HEK293T (cell line): ENCODE data around the gene TBC1D16.

Source experiments
- CTCF ChIA-PET: fragments of 350-600 bp; formaldehyde crosslinking; extraction: SDS; loops from one replicate; lab custom pipeline; 2021; ENCODE audit warnings: antibody characterized with exemption, inconsistent platforms; lab: Yijun Ruan, JAX
- POLR2A ChIA-PET: fragments of 350-600 bp; formaldehyde crosslinking; extraction: SDS; loops from one replicate; lab custom pipeline; 2020; ENCODE audit warnings: antibody characterized with exemption, inconsistent platforms; lab: Yijun Ruan, JAX
- DNase-seq: peaks from one replicate; pipeline ENCODE4 v3.0.0; 2012; ENCODE audit warnings: mixed read lengths; ENCODE audit errors: extremely low spot score
- ARNT ChIP-seq: fragments of 450-650 bp; IDR thresholded peaks from 2 replicates; pipeline ENCODE4 v1.6.1; 2017; ENCODE audit warnings: mild to moderate bottlenecking
- BHLHE40 ChIP-seq: fragments of 450-650 bp; IDR thresholded peaks from 2 replicates; pipeline ENCODE4 v1.6.1; 2016; ENCODE audit warnings: mild to moderate bottlenecking, moderate library complexity, borderline replicate concordance
- CTBP1 ChIP-seq: fragments of 450-650 bp; IDR thresholded peaks from 2 replicates; pipeline ENCODE4 v1.6.1; 2016; ENCODE audit warnings: borderline replicate concordance
- ELF4 ChIP-seq: fragments of 450-650 bp; IDR thresholded peaks from 2 replicates; pipeline ENCODE4 v1.6.1; 2017; ENCODE audit warnings: antibody characterized with exemption
- FOXA1 ChIP-seq: fragments of 450-650 bp; IDR thresholded peaks from 2 replicates; pipeline ENCODE4 v1.6.1; 2016; ENCODE audit warnings: mild to moderate bottlenecking
- FOXK2 ChIP-seq: fragments of 450-650 bp; IDR thresholded peaks from 2 replicates; pipeline ENCODE4 v1.6.1; 2016; ENCODE audit warnings: mild to moderate bottlenecking
- FOXM1 ChIP-seq: fragments of 450-650 bp; IDR thresholded peaks from 2 replicates; pipeline ENCODE4 v1.6.1; 2017; ENCODE audit warnings: mild to moderate bottlenecking, borderline replicate concordance
- HDGF ChIP-seq: fragments of 450-650 bp; IDR thresholded peaks from 2 replicates; pipeline ENCODE4 v1.6.1; 2017; ENCODE audit warnings: antibody characterized with exemption, borderline replicate concordance
- L3MBTL2 ChIP-seq: fragments of 450-650 bp; conservative IDR thresholded peaks from 2 replicates; pipeline ENCODE4 v1.6.1; 2016; ENCODE audit warnings: mild to moderate bottlenecking
- LEF1 ChIP-seq: fragments of 450-650 bp; IDR thresholded peaks from 2 replicates; pipeline ENCODE4 v1.6.1; 2017; ENCODE audit warnings: mild to moderate bottlenecking, borderline replicate concordance
- NFRKB ChIP-seq: fragments of 450-650 bp; IDR thresholded peaks from 2 replicates; pipeline ENCODE4 v1.6.1; 2016; ENCODE audit warnings: mild to moderate bottlenecking, moderate library complexity
- PKNOX1 ChIP-seq: fragments of 450-650 bp; IDR thresholded peaks from 2 replicates; pipeline ENCODE4 v1.6.1; 2016
- SP1 ChIP-seq: fragments of 450-650 bp; IDR thresholded peaks from 2 replicates; pipeline ENCODE4 v1.6.1; 2017
- SUZ12 ChIP-seq: fragments of 450-650 bp; IDR thresholded peaks from 2 replicates; pipeline ENCODE4 v1.6.1; 2016; ENCODE audit warnings: mild to moderate bottlenecking
- TARDBP ChIP-seq: fragments of 450-650 bp; IDR thresholded peaks from 2 replicates; pipeline ENCODE4 v1.6.1; 2016
- ZNF384 ChIP-seq: fragments of 450-650 bp; IDR thresholded peaks from 2 replicates; pipeline ENCODE4 v1.6.1; 2016

The TBC1D16 gene

GRCh38 chr17:80058311-80058955 lies 22.8 kb upstream of the TBC1D16 start:
- TF ChIP-seq L3MBTL2, result no peak
- no peak for TF ChIP-seq NFRKB
- no peak for TF ChIP-seq CTBP1
- no peak for TF ChIP-seq FOXA1
- no peak for TF ChIP-seq SUZ12
- no peak for TF ChIP-seq FOXM1
- no peak for TF ChIP-seq BHLHE40
- TF ChIP-seq SP1, result no peak
- no peak for TF ChIP-seq ARNT
- no peak for TF ChIP-seq PKNOX1
- no peak for TF ChIP-seq FOXK2
- TF ChIP-seq HDGF, result no peak
- no peak for TF ChIP-seq ZNF384
- TF ChIP-seq TARDBP, result no peak
- no peak for DNase-seq
- ChIA-PET CTCF (interaction anchor here (0.6 to 1.7 kb wide), 3 partner anchors 11 to 110 kb away, joined by 3 to 6 read pairs (median 6); partner anchors contain the start of gene GAA), POLR2A (interaction anchor here (0.9 to 1.2 kb wide), 2 partner anchors 10 to 43 kb away, joined by 3 to 4 read pairs; partner anchors contain the start of gene GAA)

GRCh38 chr17:80055597-80055996 lies 19.9 kb upstream of the TBC1D16 start:
- TF ChIP-seq FOXK2 (no peak), NFRKB (no peak), TARDBP (no peak), ELF4 (no peak), ZNF384 (no peak), L3MBTL2 (no peak), FOXA1 (no peak), BHLHE40 (no peak), CTBP1 (no peak), PKNOX1 (no peak), SP1 (no peak), HDGF (no peak), LEF1 (no peak), SUZ12 (no peak), ARNT (no peak), FOXM1 (no peak)
- ChIA-PET CTCF (no interaction called here), POLR2A (no interaction called here)
- DNase-seq, result no peak

GRCh38 chr17:80053102-80053501 lies 17.4 kb upstream of the TBC1D16 start:
- TF ChIP-seq L3MBTL2 (no peak), FOXM1 (no peak), SUZ12 (no peak), ZNF384 (no peak), CTBP1 (no peak), PKNOX1 (no peak), ELF4 (no peak), NFRKB (no peak), LEF1 (no peak), BHLHE40 (no peak)
- ChIA-PET CTCF (no interaction called here), POLR2A (no interaction called here)
- no peak for DNase-seq

GRCh38 chr17:80051681-80052080 lies 16.0 kb upstream of the TBC1D16 start:
- ChIA-PET CTCF (no interaction called here), POLR2A (no interaction called here)
- no peak for DNase-seq
- TF ChIP-seq TARDBP (no peak), SP1 (no peak), L3MBTL2 (no peak), NFRKB (no peak), FOXK2 (no peak), PKNOX1 (no peak), FOXA1 (no peak), SUZ12 (no peak), ARNT (no peak), HDGF (no peak), CTBP1 (no peak), LEF1 (no peak), FOXM1 (no peak), BHLHE40 (no peak), ZNF384 (no peak), ELF4 (no peak)

GRCh38 chr17:80050706-80051105 lies 15.0 kb upstream of the TBC1D16 start:
- DNase-seq, result no peak
- ChIA-PET POLR2A (no interaction called here), CTCF (no interaction called here)
- TF ChIP-seq L3MBTL2 (no peak), FOXK2 (no peak), FOXA1 (no peak)

- ChIA-PET POLR2A (no interaction called here), CTCF (no interaction called here)
- no peak for DNase-seq
- TF ChIP-seq PKNOX1 (no peak), LEF1 (no peak), FOXK2 (no peak), ARNT (no peak), BHLHE40 (no peak), NFRKB (no peak), FOXA1 (no peak), ZNF384 (no peak), HDGF (no peak), FOXM1 (no peak), TARDBP (no peak), SUZ12 (no peak), ELF4 (no peak), CTBP1 (no peak), L3MBTL2 (no peak), SP1 (no peak)
Observed at GRCh38 chr17:80049986-80050385, 14.3 kb upstream of the TBC1D16 start.
